Stimulated activated naive CD8-positive, alpha-beta T cell treated with anti-CD3 and anti-CD28 coated beads, Interleukin-15, amount 100 ng/mL, for 72 hours (primary cell): ENCODE data around the gene PTPN20.
A peak's percentile ranks its signal among the peaks of the same experiment; 100 is the strongest.

Experiments used
- ATAC-seq: fragments of 150-1000 bp; cut with Tn5 transposase; 2 replicates; pipeline ENCODE4 v1.10.0; 2021; ENCODE audit warnings: mild to moderate bottlenecking, moderate library complexity
- DNase-seq, 2 donors: peaks; one replicate each; pipeline ENCODE4 v3.0.0; 2021 to 2022
- H3K27ac Mint-ChIP-seq, 2 donors: one replicate each; pipeline ENCODE4 v1.8.0; 2022; ENCODE audit warnings: mild to moderate bottlenecking in 2 of 2, mixed read lengths in 2 of 2, moderate library complexity in 2 of 2
- H3K27me3 Mint-ChIP-seq: one replicate; pipeline ENCODE4 v1.8.0; 2022; ENCODE audit warnings: mixed read lengths
- H3K4me1 Mint-ChIP-seq: one replicate; pipeline ENCODE4 v1.8.0; 2022; ENCODE audit warnings: mild to moderate bottlenecking, mixed read lengths
- H3K4me3 Mint-ChIP-seq, 2 donors: one replicate each; pipeline ENCODE4 v1.8.0; 2022; ENCODE audit warnings: mild to moderate bottlenecking in 2 of 2, mixed read lengths in 2 of 2, moderate library complexity in 1 of 2
- H3K9me3 Mint-ChIP-seq, 2 donors: one replicate each; pipeline ENCODE4 v1.8.0; 2022; ENCODE audit warnings: mixed read lengths in 2 of 2

Gene PTPN20

GRCh38 chr10:47024399-47025252 lies 113.4 kb downstream of the PTPN20 start:
- no peaks in the 10 kb centered on the region for H3K4me1 Mint-ChIP-seq
- H3K4me3 Mint-ChIP-seq: no peak overlapping the region
- DNase-seq (peak; percentile 63 to 68), ATAC-seq (peak; percentile 81)
- H3K27me3 Mint-ChIP-seq: peaks cover 9% of the 10 kb centered on the region
- H3K27ac Mint-ChIP-seq: no peak overlapping the region
- H3K9me3 Mint-ChIP-seq: no peaks in the 10 kb centered on the region

GRCh38 chr10:47025253-47025539 lies 114.0 kb downstream of the PTPN20 start:
- peaks cover 9% of the 10 kb centered on the region for H3K27me3 Mint-ChIP-seq
- no peaks in the 10 kb centered on the region for H3K4me1 Mint-ChIP-seq
- no peak overlapping the region for H3K4me3 Mint-ChIP-seq
- DNase-seq: no peak
- H3K27ac Mint-ChIP-seq: no peak overlapping the region
- no peak for ATAC-seq
- H3K9me3 Mint-ChIP-seq: no peaks in the 10 kb centered on the region

GRCh38 chr10:47025540-47026300 lies 114.5 kb downstream of the PTPN20 start:
- H3K9me3 Mint-ChIP-seq: no peaks in the 10 kb centered on the region
- DNase-seq (no peak), ATAC-seq (no peak)
- no peak overlapping the region for H3K4me3 Mint-ChIP-seq
- no peak overlapping the region for H3K27ac Mint-ChIP-seq
- no peaks in the 10 kb centered on the region for H3K4me1 Mint-ChIP-seq
- H3K27me3 Mint-ChIP-seq: peaks cover 9% of the 10 kb centered on the region

- no peak overlapping the region for H3K4me3 Mint-ChIP-seq
- DNase-seq (no peak), ATAC-seq (no peak)
- H3K27me3 Mint-ChIP-seq: peaks cover 9% of the 10 kb centered on the region
- no peaks in the 10 kb centered on the region for H3K9me3 Mint-ChIP-seq
- H3K27ac Mint-ChIP-seq: no peak overlapping the region
- H3K4me1 Mint-ChIP-seq: no peaks in the 10 kb centered on the region
Measured at GRCh38 chr10:47026301-47027107, 115.3 kb downstream of the PTPN20 start.

- Mint-ChIP-seq H3K4me3 (no peak overlapping the region), H3K27me3 (peaks cover 9% of the 10 kb centered on the region), H3K27ac (no peak overlapping the region), H3K4me1 (no peaks in the 10 kb centered on the region), H3K9me3 (no peaks in the 10 kb centered on the region)
- ATAC-seq (no peak), DNase-seq (no peak)
Measured at GRCh38 chr10:47027108-47027783, 116.0 kb downstream of the PTPN20 start.

- ATAC-seq: no peak
- Mint-ChIP-seq H3K27ac (no peak overlapping the region), H3K9me3 (no peaks in the 10 kb centered on the region), H3K4me1 (no peaks in the 10 kb centered on the region), H3K27me3 (peaks cover 9% of the 10 kb centered on the region), H3K4me3 (no peak overlapping the region)
- no peak for DNase-seq
Measured at GRCh38 chr10:47027784-47028260, 116.6 kb downstream of the PTPN20 start.

- DNase-seq: no peak
- Mint-ChIP-seq H3K27ac (no peak overlapping the region), H3K9me3 (no peaks in the 10 kb centered on the region), H3K4me1 (no peaks in the 10 kb centered on the region), H3K27me3 (peaks cover 7% of the 10 kb centered on the region), H3K4me3 (no peak overlapping the region)
- no peak for ATAC-seq
Measured at GRCh38 chr10:47028466-47028865, 117.2 kb downstream of the PTPN20 start.

GRCh38 chr10:47029181-47030009 lies 118.2 kb downstream of the PTPN20 start:
- Mint-ChIP-seq H3K4me1 (no peaks in the 10 kb centered on the region), H3K27ac (no peak overlapping the region), H3K9me3 (no peaks in the 10 kb centered on the region), H3K27me3 (no peaks in the 10 kb centered on the region), H3K4me3 (no peak overlapping the region)
- no peak for ATAC-seq
- no peak for DNase-seq

GRCh38 chr10:47030191-47030703 lies 119.0 kb downstream of the PTPN20 start:
- ATAC-seq: no peak

GRCh38 chr10:47031211-47031900 lies 120.1 kb downstream of the PTPN20 start:
- peak overlapping the region; percentile 22 to 74 for H3K27ac Mint-ChIP-seq
- no peaks in the 10 kb centered on the region for H3K4me1 Mint-ChIP-seq
- no peak overlapping the region for H3K4me3 Mint-ChIP-seq
- ATAC-seq: no peak
- DNase-seq: peak in 1 of 2 donors; percentile 4
- no peaks in the 10 kb centered on the region for H3K9me3 Mint-ChIP-seq
- no peaks in the 10 kb centered on the region for H3K27me3 Mint-ChIP-seq

More at GRCh38 chr10:47030191-47030703, 119.0 kb downstream of the PTPN20 start:
- Mint-ChIP-seq H3K4me3 (no peak overlapping the region), H3K9me3 (no peaks in the 10 kb centered on the region), H3K27ac (no peak overlapping the region), H3K27me3 (no peaks in the 10 kb centered on the region), H3K4me1 (no peaks in the 10 kb centered on the region)
- peak in 1 of 2 donors; percentile 2 for DNase-seq

GRCh38 chr10:47031901-47032465 lies 120.8 kb downstream of the PTPN20 start:
- Mint-ChIP-seq H3K4me3 (no peak overlapping the region), H3K9me3 (no peaks in the 10 kb centered on the region), H3K27me3 (no peaks in the 10 kb centered on the region), H3K4me1 (no peaks in the 10 kb centered on the region), H3K27ac (no peak overlapping the region)
- no peak for DNase-seq
- ATAC-seq: no peak

- no peak overlapping the region for H3K27ac Mint-ChIP-seq
Measured at GRCh38 chr10:47033081-47033480, 121.9 kb downstream of the PTPN20 start.

GRCh38 chr10:47033541-47034270 lies 122.5 kb downstream of the PTPN20 start:
- Mint-ChIP-seq H3K4me3 (no peak overlapping the region), H3K9me3 (no peaks in the 10 kb centered on the region), H3K4me1 (no peaks in the 10 kb centered on the region), H3K27me3 (no peaks in the 10 kb centered on the region), H3K27ac (no peak overlapping the region)
- no peak for DNase-seq
- no peak for ATAC-seq

More at GRCh38 chr10:47033081-47033480, 121.9 kb downstream of the PTPN20 start:
- no peaks in the 10 kb centered on the region for H3K4me1 Mint-ChIP-seq
- H3K4me3 Mint-ChIP-seq: no peak overlapping the region
- ATAC-seq (no peak), DNase-seq (no peak)
- no peaks in the 10 kb centered on the region for H3K27me3 Mint-ChIP-seq
- H3K9me3 Mint-ChIP-seq: no peaks in the 10 kb centered on the region
